Activated CD8-positive, alpha-beta memory T cell treated with anti-CD3 and anti-CD28 coated beads, Interleukin-2, amount 50 U/mL, for 24 hours (primary cell): Measurements from ENCODE around the gene ELAVL2.

Experiments used
- DNase-seq: peaks from one replicate; pipeline ENCODE4 v3.0.0-alpha.2; 2020; ENCODE audit errors: extremely low read depth

Gene ELAVL2

GRCh38 chr9:23662320-23662719 lies 163.7 kb downstream of the ELAVL2 start:
- DNase-seq = no peak

- no peak for DNase-seq
These were observed 166.6 kb downstream of the ELAVL2 start for GRCh38 chr9:23659346-23660006.

GRCh38 chr9:23658376-23659258 lies 167.4 kb downstream of the ELAVL2 start:
- no peak for DNase-seq

- no peak for DNase-seq
These were observed 175.0 kb downstream of the ELAVL2 start for GRCh38 chr9:23651051-23651450.

- DNase-seq = no peak
These were observed 177.4 kb downstream of the ELAVL2 start for GRCh38 chr9:23648651-23649050.

GRCh38 chr9:23644896-23645295 lies 181.1 kb downstream of the ELAVL2 start:
- DNase-seq = no peak

GRCh38 chr9:23644326-23644725 lies 181.7 kb downstream of the ELAVL2 start:
- no peak for DNase-seq

- DNase-seq = no peak
These were observed 182.3 kb downstream of the ELAVL2 start for GRCh38 chr9:23643656-23644258.
